Colonic mucosa (tissue), 4 donors: Measurements from ENCODE around the gene ACACB. TPM values are rescaled to one million over a fixed set of nuclear protein-coding genes. Genes with fewer than 3 reads are reported as not detected.

Source experiments
- DNase-seq: peaks from one replicate; pipeline ENCODE4 v3.0.0-alpha.2; 2020
- H3K27ac ChIP-seq: fragments of 200-600 bp; one replicate; pipeline ENCODE4 v1.8.0; 2021
- H3K27me3 ChIP-seq: fragments of 200-600 bp; one replicate; pipeline ENCODE4 v1.8.0; 2021
- H3K36me3 ChIP-seq: fragments of 200-600 bp; one replicate; pipeline ENCODE4 v1.8.0; 2021
- H3K4me1 ChIP-seq: fragments of 200-600 bp; one replicate; pipeline ENCODE4 v1.8.0; 2021; ENCODE audit warnings: mild to moderate bottlenecking
- H3K4me3 ChIP-seq: fragments of 200-600 bp; one replicate; pipeline ENCODE4 v1.8.0; 2021
- H3K9ac ChIP-seq, 2 donors: one replicate each; pipeline ENCODE4 v1.7.0; 2013; ENCODE audit warnings: control low read depth in 2 of 2, low read depth in 2 of 2, low read length in 2 of 2
- H3K9me3 ChIP-seq: fragments of 200-600 bp; one replicate; pipeline ENCODE4 v1.8.0; 2021
- intact Hi-C: fragments of 100-400 bp; cut with DNase I; formaldehyde crosslinking; loops from one replicate; pipeline ENCODE4 v1.14.1; 2022
- total RNA-seq, 2 donors: library from RNA; stranded (reverse); fragmentation: NEBNext Ultra II Directional in 1 of 2; extraction: Animal tissue kit (Norgen Biotek cat#: 25700) in 1 of 2; gene quantifications; one replicate each; pipeline ENCODE4 v1.2.1, GENCODE V29; 2021
- TF ChIP-seq, protein P1 (sequence below): fragments of 200-600 bp; IDR thresholded peaks from one replicate; pipeline ENCODE4 v1.8.0; 2022; ENCODE audit warnings: antibody characterized with exemption, mild to moderate bottlenecking
- donor health status: healthy.
- donor health status: DM: no; HTN: no; CAD: no.
- donor health status: DM: no; HTN: no; CAD: no.

ACACB gene
- total RNA-seq, 2 donors from 2014 or later, result 21.3 to 32.8 TPM

DNA sequence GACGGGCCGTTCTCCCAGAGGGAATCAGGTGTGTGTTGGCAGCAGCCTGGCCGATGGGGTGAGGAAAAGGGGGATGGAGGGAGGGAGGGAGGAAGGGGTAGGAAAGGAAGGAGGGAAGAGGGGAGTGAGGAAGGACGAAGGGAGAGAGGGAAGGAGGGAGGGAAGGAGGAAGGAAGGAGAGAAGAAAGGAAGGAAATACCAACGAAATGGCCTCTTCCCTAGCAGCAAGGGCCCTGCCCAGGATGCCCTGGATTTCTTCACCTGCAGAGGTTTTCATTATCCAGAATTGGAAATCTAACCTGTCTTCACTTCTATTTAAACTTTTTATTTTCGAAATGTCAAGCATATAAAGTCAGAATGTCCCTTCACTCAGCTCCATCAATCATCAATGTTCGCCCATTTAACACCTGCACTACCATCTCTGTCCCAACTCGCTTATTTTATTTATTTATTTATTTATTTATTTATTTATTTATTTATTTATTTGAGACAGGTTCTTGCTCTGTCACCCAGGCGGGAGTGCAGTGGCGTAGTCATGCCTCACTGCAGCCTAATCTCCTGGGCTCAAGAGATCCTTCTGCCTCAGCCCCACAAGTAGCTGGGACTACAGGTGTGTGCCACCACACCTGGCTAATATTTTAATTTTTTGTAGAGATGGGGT lies 70.7 kb downstream of the ACACB start:
- no peaks in the 10 kb centered on the region for H3K36me3 ChIP-seq
- H3K27ac ChIP-seq, result no peak overlapping the region
- no peaks in the 10 kb centered on the region for H3K4me1 ChIP-seq
- H3K4me3 ChIP-seq, result no peak overlapping the region
- no peaks in the 10 kb centered on the region for H3K27me3 ChIP-seq
- no peak overlapping the region for H3K9ac ChIP-seq
- no peak for DNase-seq
- H3K9me3 ChIP-seq, result no peaks in the 10 kb centered on the region
- intact Hi-C loops, result no loop called here
- TF ChIP-seq, protein P1, sequence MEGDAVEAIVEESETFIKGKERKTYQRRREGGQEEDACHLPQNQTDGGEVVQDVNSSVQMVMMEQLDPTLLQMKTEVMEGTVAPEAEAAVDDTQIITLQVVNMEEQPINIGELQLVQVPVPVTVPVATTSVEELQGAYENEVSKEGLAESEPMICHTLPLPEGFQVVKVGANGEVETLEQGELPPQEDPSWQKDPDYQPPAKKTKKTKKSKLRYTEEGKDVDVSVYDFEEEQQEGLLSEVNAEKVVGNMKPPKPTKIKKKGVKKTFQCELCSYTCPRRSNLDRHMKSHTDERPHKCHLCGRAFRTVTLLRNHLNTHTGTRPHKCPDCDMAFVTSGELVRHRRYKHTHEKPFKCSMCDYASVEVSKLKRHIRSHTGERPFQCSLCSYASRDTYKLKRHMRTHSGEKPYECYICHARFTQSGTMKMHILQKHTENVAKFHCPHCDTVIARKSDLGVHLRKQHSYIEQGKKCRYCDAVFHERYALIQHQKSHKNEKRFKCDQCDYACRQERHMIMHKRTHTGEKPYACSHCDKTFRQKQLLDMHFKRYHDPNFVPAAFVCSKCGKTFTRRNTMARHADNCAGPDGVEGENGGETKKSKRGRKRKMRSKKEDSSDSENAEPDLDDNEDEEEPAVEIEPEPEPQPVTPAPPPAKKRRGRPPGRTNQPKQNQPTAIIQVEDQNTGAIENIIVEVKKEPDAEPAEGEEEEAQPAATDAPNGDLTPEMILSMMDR, result no peak

DNA sequence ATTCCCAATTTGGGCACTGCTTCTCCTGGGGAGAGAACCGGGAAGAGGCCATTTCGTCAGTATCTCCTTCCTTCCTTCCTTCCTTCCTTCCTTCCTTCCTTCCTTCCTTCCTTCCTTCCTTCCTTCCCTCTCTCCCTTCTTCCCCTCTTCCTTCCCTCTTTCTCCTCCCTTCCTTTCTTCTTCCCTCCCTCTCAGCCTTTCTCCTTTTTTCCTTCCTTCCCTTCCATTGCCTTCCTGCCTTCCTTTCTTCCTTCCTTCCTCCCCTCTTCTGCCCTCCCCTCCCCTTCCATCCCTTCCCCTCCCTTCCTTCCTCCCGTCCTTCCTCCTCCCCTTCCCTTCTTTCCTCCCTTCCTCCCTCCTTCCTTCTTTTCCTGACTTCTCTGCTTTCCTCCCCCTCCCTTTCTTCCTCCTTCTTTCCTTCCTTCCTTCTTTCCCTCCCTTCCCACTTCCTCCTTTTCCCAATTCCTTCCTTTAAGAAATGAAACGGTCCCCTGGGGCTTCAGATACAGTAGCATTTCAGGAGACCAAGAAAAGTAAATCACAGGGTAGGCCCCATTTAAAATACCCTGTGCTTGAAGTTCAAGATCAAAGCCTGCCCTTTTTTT lies 71.8 kb downstream of the ACACB start:
- DNase-seq, result no peak
- no peaks in the 10 kb centered on the region for H3K27me3 ChIP-seq
- no peaks in the 10 kb centered on the region for H3K9me3 ChIP-seq
- TF ChIP-seq, protein P1, result no peak
- H3K4me1 ChIP-seq, result no peaks in the 10 kb centered on the region
- no peaks in the 10 kb centered on the region for H3K36me3 ChIP-seq
- H3K9ac ChIP-seq, result no peak overlapping the region
- no peak overlapping the region for H3K4me3 ChIP-seq
- no peak overlapping the region for H3K27ac ChIP-seq
- intact Hi-C loops, result no loop called here

DNA sequence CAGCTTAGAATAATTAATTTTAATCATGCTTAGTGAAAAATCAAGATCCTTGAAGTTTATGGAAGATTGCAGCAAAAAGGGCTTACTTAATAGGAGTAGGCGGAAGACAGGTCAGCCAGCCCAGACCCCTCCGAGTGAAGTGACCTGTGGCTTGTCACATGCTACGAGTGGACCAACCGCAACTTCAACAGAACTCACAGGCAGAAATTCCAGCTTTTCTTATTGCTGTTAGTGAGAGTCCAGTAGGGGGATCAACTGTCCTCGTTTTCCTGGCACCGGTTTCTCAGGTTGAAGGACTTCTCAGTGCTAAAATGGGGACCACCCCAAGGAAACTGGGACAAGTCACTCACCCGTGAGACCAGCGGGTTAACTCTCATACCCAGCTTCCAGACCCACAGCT lies 72.9 kb downstream of the ACACB start:
- no peak overlapping the region for H3K9ac ChIP-seq
- intact Hi-C loops, result no loop called here
- no peaks in the 10 kb centered on the region for H3K4me1 ChIP-seq
- H3K36me3 ChIP-seq, result no peaks in the 10 kb centered on the region
- H3K27me3 ChIP-seq, result no peaks in the 10 kb centered on the region
- H3K9me3 ChIP-seq, result no peaks in the 10 kb centered on the region
- no peak overlapping the region for H3K27ac ChIP-seq
- DNase-seq, result no peak
- TF ChIP-seq, protein P1, result no peak
- no peak overlapping the region for H3K4me3 ChIP-seq

DNA sequence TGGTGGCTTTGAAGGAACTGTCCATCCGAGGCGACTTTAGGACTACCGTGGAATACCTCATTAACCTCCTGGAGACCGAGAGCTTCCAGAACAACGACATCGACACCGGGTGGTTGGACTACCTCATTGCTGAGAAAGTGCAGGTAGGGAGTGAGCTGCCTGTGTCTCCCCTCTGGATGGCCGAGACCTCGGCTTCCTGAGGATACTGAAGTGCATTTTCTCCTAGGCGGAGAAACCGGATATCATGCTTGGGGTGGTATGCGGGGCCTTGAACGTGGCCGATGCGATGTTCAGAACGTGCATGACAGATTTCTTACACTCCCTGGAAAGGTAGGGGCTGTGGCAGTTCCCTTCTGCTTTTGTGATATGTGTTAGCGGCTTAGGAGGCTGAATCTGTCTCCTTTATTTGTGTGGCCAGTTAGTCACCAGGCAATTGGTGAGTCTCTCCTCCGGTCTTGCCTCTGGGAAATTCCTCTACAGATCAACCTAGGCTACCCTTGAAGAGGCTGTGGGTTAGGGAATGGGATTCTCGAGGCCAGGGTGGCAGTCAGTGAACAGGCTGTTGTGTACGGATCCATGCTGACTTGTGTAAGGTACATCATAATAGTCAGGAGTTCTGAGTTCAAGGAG lies 75.3 kb downstream of the ACACB start:
- no peak for DNase-seq
- Histone ChIP-seq H3K27ac (no peak overlapping the region), H3K36me3 (no peaks in the 10 kb centered on the region), H3K9me3 (no peaks in the 10 kb centered on the region), H3K9ac (no peak overlapping the region), H3K4me3 (no peak overlapping the region), H3K4me1 (no peaks in the 10 kb centered on the region), H3K27me3 (no peaks in the 10 kb centered on the region)
- intact Hi-C loops, result no loop called here
- TF ChIP-seq, protein P1, result no peak

DNA sequence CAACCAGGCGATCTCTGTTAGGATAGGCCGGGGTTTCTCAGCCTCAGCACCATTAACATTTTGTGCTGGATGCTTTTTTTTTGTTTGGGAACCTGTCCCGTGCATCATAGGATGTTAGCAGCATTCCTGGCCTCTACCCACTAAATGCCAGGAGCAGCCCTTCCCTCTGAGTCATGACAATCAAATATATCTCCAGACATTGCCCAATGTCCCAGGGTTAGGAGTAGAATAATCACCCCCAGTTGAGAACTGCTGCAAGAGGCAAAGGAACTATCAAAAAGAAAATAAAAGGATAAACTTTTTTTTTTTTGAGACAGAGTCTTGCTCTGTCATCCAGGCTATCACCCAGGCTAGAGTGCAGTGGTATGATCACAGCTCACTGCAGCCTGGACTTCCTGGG lies 76.0 kb downstream of the ACACB start:
- H3K4me3 ChIP-seq, result no peak overlapping the region
- TF ChIP-seq, protein P1, result no peak
- no peaks in the 10 kb centered on the region for H3K4me1 ChIP-seq
- intact Hi-C loops, result no loop called here
- no peak overlapping the region for H3K9ac ChIP-seq
- H3K27ac ChIP-seq, result no peak overlapping the region
- H3K36me3 ChIP-seq, result no peaks in the 10 kb centered on the region
- no peaks in the 10 kb centered on the region for H3K9me3 ChIP-seq
- no peak for DNase-seq
- no peaks in the 10 kb centered on the region for H3K27me3 ChIP-seq
